Endothelial cell of umbilical vein (primary cell): ENCODE results near the gene RBM15B. TPM values are rescaled to one million over a fixed set of nuclear protein-coding genes. Genes with fewer than 3 reads are reported as not detected.

Experiments
- BruUV-seq: library from RNA; stranded (reverse); fragments of 400-500 nt; replicated peaks from 2 replicates; lab custom pipeline; 2021; lab: Mats Ljungman, UMichigan
- CTCF ChIA-PET: fragments of 300-600, 350-600 bp; sonication (Branson Sonifier 250); formaldehyde crosslinking; loops from one replicate; lab custom pipeline; 2021; ENCODE audit warnings: antibody characterized with exemption, inconsistent platforms; lab: Charles Lee
- POLR2A ChIA-PET: fragments of 300-600, 350-600 bp; sonication (Branson Sonifier 250); formaldehyde crosslinking; loops from one replicate; lab custom pipeline; 2021; ENCODE audit warnings: antibody characterized with exemption, inconsistent platforms; lab: Charles Lee
- DNase-seq: peaks from one replicate; pipeline ENCODE4 v3.0.0-alpha.2; 2011; ENCODE audit warnings: low read depth, low spot score
- FAIRE-seq: peaks from 2 replicates; lab custom pipeline; 2011; peaks lifted over from hg19 to GRCh38; lab: Jason Lieb, UNC
- H2AFZ ChIP-seq: 2 replicates; pipeline ENCODE4 v1.6.0; 2012; ENCODE audit warnings: low read depth, low read length, control low read depth, inconsistent platforms
- H3K27ac ChIP-seq: 2 replicates; pipeline ENCODE4 v1.5.1; 2011; ENCODE audit warnings: low read depth, mild to moderate bottlenecking, control low read depth, low read length, moderate library complexity; ENCODE audit not compliant: insufficient read depth
- H3K27me3 ChIP-seq, 2 experiments: 2 replicates each; pipeline versions ENCODE4 v1.6.0 to v1.6.1; 2011; ENCODE audit warnings: low read length in 2 of 2, mixed read lengths in 1 of 2; ENCODE audit not compliant: control insufficient read depth in 2 of 2, insufficient read depth in 2 of 2
- H3K36me3 ChIP-seq, 2 experiments: 2 replicates in 1 of 2; 3 replicates in 1 of 2; pipeline ENCODE4 v1.5.1; 2011; ENCODE audit warnings: low read length in 2 of 2, mild to moderate bottlenecking in 1 of 2, moderate library complexity in 1 of 2; ENCODE audit not compliant: control insufficient read depth in 2 of 2, insufficient read depth in 2 of 2; ENCODE audit errors: extremely low read depth in 1 of 2
- H3K4me1 ChIP-seq: 3 replicates; pipeline ENCODE4 v1.5.1; 2011; ENCODE audit warnings: mild to moderate bottlenecking, low read length; ENCODE audit not compliant: control insufficient read depth, insufficient read depth; ENCODE audit errors: extremely low read depth
- H3K4me2 ChIP-seq: 2 replicates; pipeline ENCODE4 v1.6.1; 2011; ENCODE audit warnings: low read length, control low read depth, mixed read lengths; ENCODE audit not compliant: insufficient read depth
- H3K4me3 ChIP-seq, 3 experiments: fragments of 200-600 bp in 1 of 3; sonication (generic), shearing (Covaris generic) in 1 of 3; replicated peaks in 1 of 3; 2 replicates each; pipeline ENCODE4 v1.5.1; 2011 to 2016; ENCODE audit warnings: control low read depth in 3 of 3, low read length in 3 of 3, mild to moderate bottlenecking in 2 of 3, inconsistent platforms in 1 of 3, low read depth in 1 of 3, moderate library complexity in 1 of 3; ENCODE audit not compliant: insufficient read depth in 1 of 3
- H3K79me2 ChIP-seq: 2 replicates; pipeline ENCODE4 v1.6.0; 2012; ENCODE audit warnings: low read length, inconsistent platforms; ENCODE audit not compliant: control insufficient read depth, insufficient read depth
- H3K9ac ChIP-seq: replicated peaks from 2 replicates; pipeline ENCODE3; 2011; ENCODE audit warnings: low read length, control low read depth; ENCODE audit not compliant: insufficient read depth; ENCODE audit errors: extremely low read depth
- H3K9me1 ChIP-seq: replicated peaks from 3 replicates; pipeline ENCODE4 v1.6.0; 2011; ENCODE audit warnings: mild to moderate bottlenecking, low read length; ENCODE audit not compliant: control insufficient read depth, insufficient read depth; ENCODE audit errors: extremely low read depth
- H3K9me3 ChIP-seq: replicated peaks from 2 replicates; pipeline ENCODE4 v1.5.1; 2012; ENCODE audit warnings: low read length, inconsistent platforms; ENCODE audit not compliant: control insufficient read depth, insufficient read depth
- H4K20me1 ChIP-seq: replicated peaks from 2 replicates; pipeline ENCODE3; 2011; ENCODE audit warnings: mild to moderate bottlenecking, low read length; ENCODE audit not compliant: control insufficient read depth, insufficient read depth; ENCODE audit errors: extremely low read depth
- EZH2 ChIP-seq: IDR thresholded peaks from 2 replicates; pipeline ENCODE4 v1.6.1; 2012; ENCODE audit warnings: borderline replicate concordance, low read depth, mild to moderate bottlenecking, moderate library complexity, low read length, inconsistent platforms; ENCODE audit not compliant: severe bottlenecking
- FOS ChIP-seq: IDR thresholded peaks from 2 replicates; pipeline ENCODE4 v1.6.1; 2011; ENCODE audit warnings: mild to moderate bottlenecking, low read length, moderate library complexity, borderline replicate concordance; ENCODE audit not compliant: insufficient read depth
- GATA2 ChIP-seq: IDR thresholded peaks from 2 replicates; pipeline ENCODE4 v1.7.0; 2011; ENCODE audit warnings: low read depth, mild to moderate bottlenecking, moderate library complexity, mixed read lengths, low read length; ENCODE audit not compliant: insufficient read length, insufficient read depth
- JUN ChIP-seq: IDR thresholded peaks from 2 replicates; pipeline ENCODE4 v1.6.1; 2011; ENCODE audit warnings: borderline replicate concordance, low read depth; ENCODE audit not compliant: insufficient read length, insufficient read depth
- MYC ChIP-seq: IDR thresholded peaks from one replicate; pipeline ENCODE4 v1.6.1; 2011; ENCODE audit warnings: mild to moderate bottlenecking, low read depth, low read length
- POLR2A ChIP-seq: IDR thresholded peaks from 2 replicates; pipeline ENCODE4 v1.6.1; 2012; ENCODE audit warnings: low read depth, mild to moderate bottlenecking, control low read depth, low read length
- POLR2AphosphoS5 ChIP-seq: IDR thresholded peaks from 2 replicates; pipeline ENCODE4 v1.6.1; 2012; ENCODE audit warnings: low read depth, mild to moderate bottlenecking, control low read depth, low read length, moderate library complexity; ENCODE audit not compliant: insufficient read depth
- dilution Hi-C: fragments of 300-500 bp; cut with MboI; formaldehyde crosslinking; loops from one replicate; pipeline ENCODE4 v1.15.0; 2019; ENCODE audit warnings: low sequenced_read_pairs; ENCODE audit not compliant: extremely low pct_ligation_motif_present
- intact Hi-C: fragments of 100-400 bp; cut with micrococcal nuclease; formaldehyde crosslinking; loops from one replicate; pipeline ENCODE4 v1.10.0; 2022
- polyA plus RNA-seq, 4 experiments: library from polyadenylated mRNA; depleted of rRNA in 3 of 4; stranded (reverse) in 3 of 4; unstranded in 1 of 4; fragments of >200 nt; gene quantifications; 2 replicates each; pipeline versions ENCODE4 v1.2.1 to v1.2.3, GENCODE V29; 2011 to 2012; ENCODE audit warnings: missing spikeins in 1 of 4
- total RNA-seq: library from RNA; stranded (reverse); gene quantifications from 2 replicates; pipeline ENCODE4 v1.2.3, GENCODE V29; 2021
- TF ChIP-seq, protein P1 (sequence below), 2 donors: IDR thresholded peaks; 1 replicate in 1 of 2; 2 replicates in 1 of 2; pipeline ENCODE4 v1.5.1; 2011; ENCODE audit warnings: low read length in 2 of 2, mild to moderate bottlenecking in 2 of 2, moderate library complexity in 2 of 2, control low read depth in 1 of 2, inconsistent platforms in 1 of 2, low read depth in 1 of 2; ENCODE audit not compliant: insufficient read depth in 1 of 2; ENCODE audit errors: extremely low read depth in 1 of 2
- TF ChIP-seq, protein P2 (sequence below): IDR thresholded peaks from 2 replicates; pipeline ENCODE4 v1.6.1; 2011; ENCODE audit not compliant: insufficient read depth, insufficient read length

The RBM15B gene
- total and polyA plus RNA-seq, 2 donors (not counting 3 experiments of a cell fraction or from before 2014, with no cell fraction given) = 19.9 to 39.1 TPM

DNA sequence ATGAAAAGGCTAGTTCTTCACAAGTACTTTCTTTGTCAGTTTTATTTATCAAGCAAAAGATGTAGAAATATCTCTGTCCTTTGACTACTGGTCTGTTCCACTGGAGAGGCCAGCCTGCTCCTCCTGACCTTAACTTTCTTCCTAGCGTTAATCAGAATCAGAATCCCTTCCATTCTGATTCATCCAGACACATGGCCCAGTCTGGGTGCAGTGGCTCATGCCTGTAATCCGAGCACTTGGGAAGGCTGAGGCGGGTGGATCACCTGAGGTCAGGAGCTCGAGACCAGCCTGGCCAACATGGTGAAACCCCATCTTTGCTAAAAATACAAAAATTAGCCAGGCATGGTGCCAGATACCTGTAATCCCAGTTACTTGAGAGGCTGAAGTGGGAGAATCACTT lies 38.0 kb upstream of the RBM15B start:
- no TSS peak for BruUV-seq
- Histone ChIP-seq H3K9me3 (no peaks in the 10 kb centered on the region), H3K4me1 (no peaks in the 10 kb centered on the region), H3K79me2 (no peaks in the 10 kb centered on the region), H3K27me3 (peaks cover 0 to 2% of the 10 kb centered on the region in 2 experiments), H3K27ac (no peak overlapping the region), H2AFZ (no peak overlapping the region), H4K20me1 (no peaks in the 10 kb centered on the region), H3K9me1 (no peaks in the 10 kb centered on the region), H3K9ac (no peak overlapping the region), H3K4me2 (no peak overlapping the region), H3K36me3 (no peaks in the 10 kb centered on the region), H3K4me3 (no peak overlapping the region)
- ChIA-PET CTCF (no interaction called here), POLR2A (no interaction called here)
- dilution Hi-C loops (no loop called here), intact Hi-C loops (no loop called here)
- no peak for DNase-seq
- no peak for FAIRE-seq
- TF ChIP-seq POLR2A (no peak), MYC (no peak), EZH2 (no peak), JUN (no peak), GATA2 (no peak), POLR2AphosphoS5 (no peak), FOS (no peak)
- TF ChIP-seq, protein P1, sequence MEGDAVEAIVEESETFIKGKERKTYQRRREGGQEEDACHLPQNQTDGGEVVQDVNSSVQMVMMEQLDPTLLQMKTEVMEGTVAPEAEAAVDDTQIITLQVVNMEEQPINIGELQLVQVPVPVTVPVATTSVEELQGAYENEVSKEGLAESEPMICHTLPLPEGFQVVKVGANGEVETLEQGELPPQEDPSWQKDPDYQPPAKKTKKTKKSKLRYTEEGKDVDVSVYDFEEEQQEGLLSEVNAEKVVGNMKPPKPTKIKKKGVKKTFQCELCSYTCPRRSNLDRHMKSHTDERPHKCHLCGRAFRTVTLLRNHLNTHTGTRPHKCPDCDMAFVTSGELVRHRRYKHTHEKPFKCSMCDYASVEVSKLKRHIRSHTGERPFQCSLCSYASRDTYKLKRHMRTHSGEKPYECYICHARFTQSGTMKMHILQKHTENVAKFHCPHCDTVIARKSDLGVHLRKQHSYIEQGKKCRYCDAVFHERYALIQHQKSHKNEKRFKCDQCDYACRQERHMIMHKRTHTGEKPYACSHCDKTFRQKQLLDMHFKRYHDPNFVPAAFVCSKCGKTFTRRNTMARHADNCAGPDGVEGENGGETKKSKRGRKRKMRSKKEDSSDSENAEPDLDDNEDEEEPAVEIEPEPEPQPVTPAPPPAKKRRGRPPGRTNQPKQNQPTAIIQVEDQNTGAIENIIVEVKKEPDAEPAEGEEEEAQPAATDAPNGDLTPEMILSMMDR (IDR thresholded peaks at IDR 0.05; ENCODE audit: extremely low read depth in 1 of 2, insufficient read depth in 1 of 2, low read depth in 1 of 2, low read length in 2 of 2) = no peak
- TF ChIP-seq, protein P2, sequence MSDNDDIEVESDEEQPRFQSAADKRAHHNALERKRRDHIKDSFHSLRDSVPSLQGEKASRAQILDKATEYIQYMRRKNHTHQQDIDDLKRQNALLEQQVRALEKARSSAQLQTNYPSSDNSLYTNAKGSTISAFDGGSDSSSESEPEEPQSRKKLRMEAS = no peak
